Liver (tissue), 9 donors: ENCODE data around the gene UCHL3. TPM values are rescaled to one million over a fixed set of nuclear protein-coding genes. Genes with fewer than 3 reads are reported as not detected.

ENCODE experiments used
- DNase-seq: peaks from one replicate; pipeline ENCODE4 v3.0.0-alpha.2; 2017; ENCODE audit warnings: low spot score
- H3K27ac ChIP-seq, 2 donors: one replicate each; pipeline ENCODE4 v1.7.0; 2013; ENCODE audit warnings: inconsistent platforms in 2 of 2, low read length in 2 of 2, control low read depth in 1 of 2, low read depth in 1 of 2, mild to moderate bottlenecking in 1 of 2
- H3K27me3 ChIP-seq, 4 donors: one replicate each; pipeline versions ENCODE4 v1.6.1 to v1.7.0; 2013; ENCODE audit warnings: low read length in 3 of 4, inconsistent platforms in 1 of 4, mild to moderate bottlenecking in 1 of 4, moderate library complexity in 1 of 4; ENCODE audit not compliant: control insufficient read depth in 4 of 4, insufficient read depth in 4 of 4
- H3K36me3 ChIP-seq, 4 donors: one replicate each; pipeline versions ENCODE4 v1.6.1 to v1.7.0; 2013; ENCODE audit warnings: low read length in 3 of 4, mild to moderate bottlenecking in 3 of 4, low read depth in 1 of 4, moderate library complexity in 1 of 4; ENCODE audit not compliant: control insufficient read depth in 4 of 4, insufficient read depth in 3 of 4
- H3K4me1 ChIP-seq, 4 donors: one replicate each; pipeline versions ENCODE4 v1.6.1 to v1.7.0; 2013; ENCODE audit warnings: low read length in 3 of 4, mild to moderate bottlenecking in 3 of 4, moderate library complexity in 1 of 4; ENCODE audit not compliant: control insufficient read depth in 4 of 4, insufficient read depth in 4 of 4
- H3K4me3 ChIP-seq, 3 donors: one replicate each; pipeline versions ENCODE4 v1.6.1 to v1.7.0; 2013; ENCODE audit warnings: low read length in 3 of 3, control low read depth in 1 of 3, low read depth in 1 of 3, mild to moderate bottlenecking in 1 of 3
- H3K9ac ChIP-seq, 2 donors: one replicate each; pipeline ENCODE4 v1.7.0; 2013; ENCODE audit warnings: low read length in 2 of 2, mild to moderate bottlenecking in 2 of 2, moderate library complexity in 2 of 2, control low read depth in 1 of 2, low read depth in 1 of 2
- H3K9me3 ChIP-seq, 4 donors: one replicate each; pipeline versions ENCODE4 v1.6.1 to v1.7.0; 2013; ENCODE audit warnings: low read length in 3 of 4; ENCODE audit not compliant: control insufficient read depth in 4 of 4
- ATF3 ChIP-seq: IDR thresholded peaks from 2 replicates; pipeline ENCODE4 v1.6.1; 2016; ENCODE audit warnings: antibody characterized with exemption
- EGR1 ChIP-seq, 2 donors: IDR thresholded peaks; 2 replicates each; pipeline ENCODE4 v1.6.1; 2016 to 2018; ENCODE audit warnings: antibody characterized with exemption in 2 of 2, low read depth in 2 of 2
- FOXA1 ChIP-seq: IDR thresholded peaks from 2 replicates; pipeline ENCODE4 v1.6.1; 2016; ENCODE audit warnings: antibody characterized with exemption
- FOXA2 ChIP-seq: IDR thresholded peaks from 2 replicates; pipeline ENCODE4 v1.6.1; 2016; ENCODE audit warnings: antibody characterized with exemption
- GABPA ChIP-seq, 2 donors: IDR thresholded peaks in 1 of 2; conservative IDR thresholded peaks in 1 of 2; 2 replicates each; pipeline ENCODE4 v1.6.1; 2016; ENCODE audit warnings: antibody characterized with exemption in 2 of 2, mild to moderate bottlenecking in 1 of 2, moderate library complexity in 1 of 2
- HNF4A ChIP-seq, 2 donors: conservative IDR thresholded peaks; 2 replicates each; pipeline ENCODE4 v1.6.1; 2016; ENCODE audit warnings: antibody characterized with exemption in 2 of 2, mild to moderate bottlenecking in 2 of 2
- HNF4G ChIP-seq: IDR thresholded peaks from 2 replicates; pipeline ENCODE4 v1.6.1; 2016; ENCODE audit warnings: antibody characterized with exemption
- JUND ChIP-seq, 2 donors: IDR thresholded peaks; 2 replicates each; pipeline ENCODE4 v1.6.1; 2016; ENCODE audit warnings: antibody characterized with exemption in 2 of 2
- NR2F2 ChIP-seq: IDR thresholded peaks from 2 replicates; pipeline ENCODE4 v1.6.1; 2016; ENCODE audit warnings: antibody characterized with exemption
- RAD21 ChIP-seq, 2 donors: IDR thresholded peaks; 2 replicates each; pipeline ENCODE4 v1.6.1; 2016; ENCODE audit warnings: antibody characterized with exemption in 2 of 2, mild to moderate bottlenecking in 2 of 2
- RXRA ChIP-seq, 2 donors: IDR thresholded peaks; 2 replicates each; pipeline ENCODE4 v1.6.1; 2017 to 2018; ENCODE audit warnings: antibody characterized with exemption in 2 of 2, mild to moderate bottlenecking in 1 of 2
- SP1 ChIP-seq: IDR thresholded peaks from 2 replicates; pipeline ENCODE4 v1.6.1; 2018; ENCODE audit warnings: antibody characterized with exemption, mild to moderate bottlenecking
- TAF1 ChIP-seq: conservative IDR thresholded peaks from 2 replicates; pipeline ENCODE4 v1.6.1; 2016; ENCODE audit warnings: antibody characterized with exemption, mild to moderate bottlenecking
- YY1 ChIP-seq: IDR thresholded peaks from 2 replicates; pipeline ENCODE4 v1.6.1; 2016; ENCODE audit warnings: antibody characterized with exemption, mild to moderate bottlenecking
- WGBS: extraction: QIAGEN DNeasy Blood & Tissue Kit; methylation state at CpG from one replicate; pipeline ENCODE4 v1.1.7; 2013; 5-methylcytosine and 5-hydroxymethylcytosine counted together
- polyA plus RNA-seq, 2 donors: library from polyadenylated mRNA; stranded (reverse) in 1 of 2; unstranded in 1 of 2; fragments of 200-250 nt in 1 of 2; fragments of >200 nt in 1 of 2; fragmentation: Nextera tagmentation in 1 of 2; extraction: Ambion mirVana in 1 of 2; gene quantifications; one replicate each; pipeline versions ENCODE4 v1.2.1 to v1.2.3, GENCODE V29; 2013 to 2015
- total RNA-seq, 2 donors: library from RNA; depleted of rRNA; stranded (reverse); fragments of >200 nt; gene quantifications; one replicate each; pipeline ENCODE4 v1.2.3, GENCODE V29; 2014
- TF ChIP-seq, protein P1 (sequence below): IDR thresholded peaks from 2 replicates; pipeline ENCODE4 v1.6.1; 2016; ENCODE audit warnings: antibody characterized with exemption, mild to moderate bottlenecking
- TF ChIP-seq, protein P2 (sequence below): fragments of 150-350 bp; IDR thresholded peaks from 2 replicates; pipeline ENCODE4 v1.5.1; 2017; ENCODE audit warnings: improper control_type of control experiment, low read depth, low read length; ENCODE audit not compliant: missing input control
- TF ChIP-seq, protein P3 (sequence below): IDR thresholded peaks from 2 replicates; pipeline ENCODE4 v1.6.1; 2016; ENCODE audit warnings: antibody characterized with exemption
- TF ChIP-seq, protein P4 (sequence below): IDR thresholded peaks from 2 replicates; pipeline ENCODE4 v1.6.1; 2016; ENCODE audit warnings: antibody characterized with exemption
- donor health status: healthy.
- donor health status: healthy.
- donor health status: healthy.
- donor health status: healthy.
- donor health status: healthy.

The UCHL3 gene
- total and polyA plus RNA-seq, 4 donors, result 13.1 to 55.8 (median 19.7) TPM

- no peaks in the 10 kb centered on the region for H3K9me3 ChIP-seq
- no peak overlapping the region for H3K4me3 ChIP-seq
- no peak for DNase-seq
- H3K27me3 ChIP-seq, result no peaks in the 10 kb centered on the region
- H3K27ac ChIP-seq, result no peak overlapping the region
- 95% methylated on average over 1 of the region's 1 CpG for WGBS
- peaks cover 4 to 24% (median 13%) of the 10 kb centered on the region in 4 donors for H3K36me3 ChIP-seq
- TF ChIP-seq ATF3, result no peak
- no peak for TF ChIP-seq NR2F2
- no peak for TF ChIP-seq SP1
- TF ChIP-seq FOXA1, result no peak
- TF ChIP-seq, protein P1, sequence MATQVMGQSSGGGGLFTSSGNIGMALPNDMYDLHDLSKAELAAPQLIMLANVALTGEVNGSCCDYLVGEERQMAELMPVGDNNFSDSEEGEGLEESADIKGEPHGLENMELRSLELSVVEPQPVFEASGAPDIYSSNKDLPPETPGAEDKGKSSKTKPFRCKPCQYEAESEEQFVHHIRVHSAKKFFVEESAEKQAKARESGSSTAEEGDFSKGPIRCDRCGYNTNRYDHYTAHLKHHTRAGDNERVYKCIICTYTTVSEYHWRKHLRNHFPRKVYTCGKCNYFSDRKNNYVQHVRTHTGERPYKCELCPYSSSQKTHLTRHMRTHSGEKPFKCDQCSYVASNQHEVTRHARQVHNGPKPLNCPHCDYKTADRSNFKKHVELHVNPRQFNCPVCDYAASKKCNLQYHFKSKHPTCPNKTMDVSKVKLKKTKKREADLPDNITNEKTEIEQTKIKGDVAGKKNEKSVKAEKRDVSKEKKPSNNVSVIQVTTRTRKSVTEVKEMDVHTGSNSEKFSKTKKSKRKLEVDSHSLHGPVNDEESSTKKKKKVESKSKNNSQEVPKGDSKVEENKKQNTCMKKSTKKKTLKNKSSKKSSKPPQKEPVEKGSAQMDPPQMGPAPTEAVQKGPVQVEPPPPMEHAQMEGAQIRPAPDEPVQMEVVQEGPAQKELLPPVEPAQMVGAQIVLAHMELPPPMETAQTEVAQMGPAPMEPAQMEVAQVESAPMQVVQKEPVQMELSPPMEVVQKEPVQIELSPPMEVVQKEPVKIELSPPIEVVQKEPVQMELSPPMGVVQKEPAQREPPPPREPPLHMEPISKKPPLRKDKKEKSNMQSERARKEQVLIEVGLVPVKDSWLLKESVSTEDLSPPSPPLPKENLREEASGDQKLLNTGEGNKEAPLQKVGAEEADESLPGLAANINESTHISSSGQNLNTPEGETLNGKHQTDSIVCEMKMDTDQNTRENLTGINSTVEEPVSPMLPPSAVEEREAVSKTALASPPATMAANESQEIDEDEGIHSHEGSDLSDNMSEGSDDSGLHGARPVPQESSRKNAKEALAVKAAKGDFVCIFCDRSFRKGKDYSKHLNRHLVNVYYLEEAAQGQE, result no peak
- no peak for TF ChIP-seq HNF4A (conservative IDR thresholded peaks at IDR 0.05)
- TF ChIP-seq, protein P2, sequence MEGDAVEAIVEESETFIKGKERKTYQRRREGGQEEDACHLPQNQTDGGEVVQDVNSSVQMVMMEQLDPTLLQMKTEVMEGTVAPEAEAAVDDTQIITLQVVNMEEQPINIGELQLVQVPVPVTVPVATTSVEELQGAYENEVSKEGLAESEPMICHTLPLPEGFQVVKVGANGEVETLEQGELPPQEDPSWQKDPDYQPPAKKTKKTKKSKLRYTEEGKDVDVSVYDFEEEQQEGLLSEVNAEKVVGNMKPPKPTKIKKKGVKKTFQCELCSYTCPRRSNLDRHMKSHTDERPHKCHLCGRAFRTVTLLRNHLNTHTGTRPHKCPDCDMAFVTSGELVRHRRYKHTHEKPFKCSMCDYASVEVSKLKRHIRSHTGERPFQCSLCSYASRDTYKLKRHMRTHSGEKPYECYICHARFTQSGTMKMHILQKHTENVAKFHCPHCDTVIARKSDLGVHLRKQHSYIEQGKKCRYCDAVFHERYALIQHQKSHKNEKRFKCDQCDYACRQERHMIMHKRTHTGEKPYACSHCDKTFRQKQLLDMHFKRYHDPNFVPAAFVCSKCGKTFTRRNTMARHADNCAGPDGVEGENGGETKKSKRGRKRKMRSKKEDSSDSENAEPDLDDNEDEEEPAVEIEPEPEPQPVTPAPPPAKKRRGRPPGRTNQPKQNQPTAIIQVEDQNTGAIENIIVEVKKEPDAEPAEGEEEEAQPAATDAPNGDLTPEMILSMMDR, result no peak
- TF ChIP-seq FOXA2, result no peak
- no peak for TF ChIP-seq RXRA (IDR thresholded peaks at IDR 0.05)
- TF ChIP-seq HNF4G, result no peak
- TF ChIP-seq JUND (IDR thresholded peaks at IDR 0.05), result no peak
- H3K9ac ChIP-seq, result no peak overlapping the region
- H3K4me1 ChIP-seq, result no peaks in the 10 kb centered on the region
Observed at GRCh38 chr13:75569576-75569975, 20.0 kb downstream of the UCHL3 start.

GRCh38 chr13:75579529-75579928 lies 29.9 kb downstream of the UCHL3 start:
- Histone ChIP-seq H3K9ac (no peak overlapping the region), H3K4me3 (no peak overlapping the region), H3K27me3 (no peaks in the 10 kb centered on the region), H3K36me3 (peaks cover 0 to 3% (median 2%) of the 10 kb centered on the region in 4 donors), H3K9me3 (no peaks in the 10 kb centered on the region), H3K4me1 (no peaks in the 10 kb centered on the region), H3K27ac (no peak overlapping the region)
- DNase-seq, result no peak
- 84% methylated on average over 3 of the region's 3 CpGs for WGBS
- no peak for TF ChIP-seq HNF4G
- TF ChIP-seq, protein P3, sequence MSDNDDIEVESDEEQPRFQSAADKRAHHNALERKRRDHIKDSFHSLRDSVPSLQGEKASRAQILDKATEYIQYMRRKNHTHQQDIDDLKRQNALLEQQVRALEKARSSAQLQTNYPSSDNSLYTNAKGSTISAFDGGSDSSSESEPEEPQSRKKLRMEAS, result no peak
- TF ChIP-seq YY1, result no peak
- TF ChIP-seq EGR1 (IDR thresholded peaks at IDR 0.05; ENCODE audit: low read depth in 2 of 2), result no peak
- no peak for TF ChIP-seq ATF3
- TF ChIP-seq SP1, result no peak
- TF ChIP-seq, protein P4, sequence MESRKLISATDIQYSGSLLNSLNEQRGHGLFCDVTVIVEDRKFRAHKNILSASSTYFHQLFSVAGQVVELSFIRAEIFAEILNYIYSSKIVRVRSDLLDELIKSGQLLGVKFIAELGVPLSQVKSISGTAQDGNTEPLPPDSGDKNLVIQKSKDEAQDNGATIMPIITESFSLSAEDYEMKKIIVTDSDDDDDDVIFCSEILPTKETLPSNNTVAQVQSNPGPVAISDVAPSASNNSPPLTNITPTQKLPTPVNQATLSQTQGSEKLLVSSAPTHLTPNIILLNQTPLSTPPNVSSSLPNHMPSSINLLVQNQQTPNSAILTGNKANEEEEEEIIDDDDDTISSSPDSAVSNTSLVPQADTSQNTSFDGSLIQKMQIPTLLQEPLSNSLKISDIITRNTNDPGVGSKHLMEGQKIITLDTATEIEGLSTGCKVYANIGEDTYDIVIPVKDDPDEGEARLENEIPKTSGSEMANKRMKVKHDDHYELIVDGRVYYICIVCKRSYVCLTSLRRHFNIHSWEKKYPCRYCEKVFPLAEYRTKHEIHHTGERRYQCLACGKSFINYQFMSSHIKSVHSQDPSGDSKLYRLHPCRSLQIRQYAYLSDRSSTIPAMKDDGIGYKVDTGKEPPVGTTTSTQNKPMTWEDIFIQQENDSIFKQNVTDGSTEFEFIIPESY, result no peak
- TF ChIP-seq FOXA2, result no peak
- TF ChIP-seq TAF1, result no peak
- no peak for TF ChIP-seq HNF4A (conservative IDR thresholded peaks at IDR 0.05)
- TF ChIP-seq JUND (IDR thresholded peaks at IDR 0.05), result no peak
- no peak for TF ChIP-seq GABPA (IDR thresholded peaks at IDR 0.05 in 1 of 2, conservative IDR thresholded peaks at IDR 0.05 in 1 of 2)
- TF ChIP-seq, protein P2, result no peak
- TF ChIP-seq, protein P1, result no peak
- no peak for TF ChIP-seq FOXA1
- no peak for TF ChIP-seq RAD21 (IDR thresholded peaks at IDR 0.05)
